M059J (cell line): ENCODE data around the gene TOM1L2. TPM values are rescaled to one million over a fixed set of nuclear protein-coding genes. Genes with fewer than 3 reads are reported as not detected.

Experiments
- DNase-seq: peaks from one replicate; pipeline ENCODE4 v3.0.0-alpha.2; 2012; ENCODE audit warnings: low read depth
- total RNA-seq: library from RNA; depleted of rRNA; stranded (reverse); fragments of >200 nt; shearing (Covaris generic); gene quantifications from 2 replicates; pipeline ENCODE4 v1.2.3, GENCODE V29; 2014

TOM1L2 gene
- total RNA-seq, 1 experiment from 2014 or later = 38.3 TPM

DNA sequence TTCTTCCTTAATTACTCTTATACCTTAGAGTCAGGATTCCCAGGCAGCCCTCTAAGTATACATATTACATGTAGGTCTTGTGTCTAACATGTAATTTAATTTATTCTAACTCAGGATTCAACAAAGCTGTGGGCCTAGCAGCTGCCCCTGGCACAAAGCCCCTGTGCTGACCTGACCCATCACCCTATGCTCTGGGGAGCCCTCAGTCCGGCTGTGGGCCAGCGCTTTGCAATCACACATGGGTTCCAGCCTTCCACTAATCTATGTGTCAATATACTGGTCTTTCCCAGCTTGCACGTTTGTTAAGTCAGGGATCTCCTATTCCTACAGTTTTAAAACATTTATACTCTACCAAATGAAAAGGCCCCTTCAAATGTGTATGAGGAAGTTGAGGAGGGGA, 72.7 kb downstream of the TOM1L2 start:
- DNase-seq = no peak

DNA sequence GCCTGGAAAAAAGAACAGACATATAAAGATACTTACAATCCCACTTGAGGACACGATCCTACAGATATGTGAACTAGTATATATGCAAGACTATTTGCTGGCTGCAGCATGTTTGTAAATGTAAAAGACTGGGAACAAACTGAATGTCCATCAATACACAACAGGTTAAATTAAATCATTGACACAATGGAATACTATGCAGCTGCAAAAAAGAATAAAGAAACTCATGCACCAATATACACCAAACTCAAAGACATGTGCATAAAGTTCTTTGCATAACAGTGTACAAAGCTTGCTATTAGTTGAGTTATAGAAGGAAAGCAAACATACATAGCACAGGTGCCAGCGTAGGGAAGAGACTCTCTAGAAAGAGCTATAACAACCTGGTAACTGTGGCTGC, 73.5 kb downstream of the TOM1L2 start:
- no peak for DNase-seq

DNA sequence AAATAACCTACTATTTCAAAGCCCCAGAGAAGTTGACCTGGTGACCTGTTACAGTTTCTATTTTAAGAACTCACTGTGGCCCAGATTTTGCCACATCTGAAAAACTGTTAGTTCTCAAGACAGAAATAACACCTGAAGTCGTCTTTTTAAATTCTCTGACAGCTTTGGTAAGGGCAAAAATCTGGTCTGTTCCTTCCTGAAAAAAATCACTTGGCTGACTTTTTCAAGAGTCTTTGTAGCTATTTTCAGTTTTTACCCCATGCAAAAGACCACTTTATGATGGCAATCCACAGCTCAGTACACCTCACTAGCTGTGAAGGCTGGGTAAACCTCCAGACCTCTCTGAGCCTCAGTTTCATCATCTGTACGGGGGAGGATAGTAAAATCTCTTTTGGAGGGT, 74.8 kb downstream of the TOM1L2 start:
- no peak for DNase-seq

DNA sequence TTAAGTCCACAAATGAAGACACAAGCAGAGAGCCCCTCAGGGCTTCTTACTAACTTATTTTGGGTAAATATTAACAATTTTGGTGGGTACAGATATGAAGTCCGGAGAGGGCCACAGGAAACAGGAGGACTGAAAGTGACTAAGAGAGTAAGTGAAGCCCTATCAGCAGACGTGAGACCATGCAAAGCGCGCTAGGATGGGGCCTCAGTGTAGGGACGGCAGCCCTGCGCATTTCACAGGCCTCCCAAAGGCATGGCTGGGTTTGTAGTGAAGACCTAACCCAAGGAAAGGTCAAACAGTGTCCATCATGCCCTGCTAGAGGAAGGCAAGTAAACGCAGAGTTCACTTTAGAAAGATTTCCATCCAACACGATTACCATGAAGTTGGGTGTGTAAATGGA, 75.5 kb downstream of the TOM1L2 start:
- DNase-seq = no peak

DNA sequence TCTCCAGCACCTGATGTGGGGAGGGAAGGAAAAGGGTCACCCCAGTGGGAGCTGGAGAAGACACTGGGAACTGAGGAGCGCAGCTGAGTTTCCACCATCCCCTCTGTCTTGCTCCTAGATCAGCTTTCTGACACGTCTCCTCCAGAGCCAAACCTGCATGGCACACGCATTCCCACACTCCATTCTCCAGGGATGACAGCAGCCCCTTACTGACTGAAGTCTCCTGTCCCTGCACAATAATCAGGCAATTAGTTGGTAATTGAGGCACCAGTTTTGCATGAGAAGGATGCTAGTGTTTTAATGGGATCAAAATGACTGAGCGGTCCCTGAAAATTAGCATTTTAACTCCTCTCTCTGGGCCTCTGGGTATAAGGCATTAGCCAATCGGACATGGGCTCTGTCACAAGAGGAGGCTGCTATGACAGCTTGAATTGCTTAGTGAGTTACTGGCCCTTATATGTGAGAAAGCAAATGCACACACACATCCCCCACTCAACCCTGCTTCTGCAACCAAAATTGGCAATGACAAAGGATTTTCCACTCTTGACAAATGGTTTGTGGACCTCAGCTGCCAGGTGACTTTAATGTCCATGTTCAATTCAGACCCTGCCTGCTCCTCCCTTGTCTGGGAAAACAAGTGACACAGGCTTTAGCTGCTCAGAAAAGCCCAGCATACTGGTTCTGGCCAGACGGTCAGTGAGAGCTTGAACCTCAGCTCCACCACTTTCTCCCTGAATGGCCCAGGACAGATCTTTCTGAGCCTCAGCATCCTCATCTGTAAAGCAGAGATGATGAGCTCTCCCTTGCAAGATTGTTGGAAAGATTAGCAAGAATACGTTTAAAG, 78.2 kb downstream of the TOM1L2 start:
- no peak for DNase-seq

DNA sequence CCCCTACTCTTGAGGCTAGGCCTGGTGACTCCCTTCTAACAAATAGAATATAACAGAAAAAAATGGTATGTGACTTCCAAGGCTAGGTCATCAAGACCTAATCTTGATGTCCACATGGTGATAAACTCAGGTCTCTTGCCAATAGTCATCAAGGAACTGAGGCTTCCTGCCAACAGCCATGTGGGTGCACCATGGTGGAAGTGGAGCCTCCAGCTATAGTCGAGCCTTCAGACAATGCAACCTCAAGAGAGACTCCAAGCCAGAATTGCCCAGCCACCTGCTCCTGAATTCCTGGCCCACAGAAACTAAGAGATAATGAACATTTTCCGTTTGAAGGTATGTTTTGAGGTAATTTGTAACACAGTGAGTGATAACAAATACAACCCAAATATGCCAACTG, 79.5 kb downstream of the TOM1L2 start:
- no peak for DNase-seq

DNA sequence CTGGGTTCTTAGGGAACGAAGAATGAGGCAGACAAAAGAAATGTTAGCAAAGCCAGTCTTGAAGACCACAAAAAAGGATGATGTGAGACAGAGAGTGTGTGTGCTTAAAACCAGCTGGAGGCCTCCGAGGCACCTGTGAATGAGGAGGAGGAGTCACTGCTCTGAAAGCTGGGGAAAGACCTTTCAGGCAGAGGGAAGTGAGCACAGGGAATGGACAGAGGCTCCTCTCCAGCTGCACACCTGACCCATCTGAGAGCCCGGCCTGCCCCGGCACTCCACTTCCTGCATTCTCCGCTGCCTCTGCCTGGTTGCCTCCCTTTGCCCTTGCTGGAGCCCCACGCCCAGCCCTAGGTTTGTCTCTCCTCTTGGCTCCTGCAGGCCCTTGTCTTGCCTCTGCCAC, 80.2 kb downstream of the TOM1L2 start:
- no peak for DNase-seq

DNA sequence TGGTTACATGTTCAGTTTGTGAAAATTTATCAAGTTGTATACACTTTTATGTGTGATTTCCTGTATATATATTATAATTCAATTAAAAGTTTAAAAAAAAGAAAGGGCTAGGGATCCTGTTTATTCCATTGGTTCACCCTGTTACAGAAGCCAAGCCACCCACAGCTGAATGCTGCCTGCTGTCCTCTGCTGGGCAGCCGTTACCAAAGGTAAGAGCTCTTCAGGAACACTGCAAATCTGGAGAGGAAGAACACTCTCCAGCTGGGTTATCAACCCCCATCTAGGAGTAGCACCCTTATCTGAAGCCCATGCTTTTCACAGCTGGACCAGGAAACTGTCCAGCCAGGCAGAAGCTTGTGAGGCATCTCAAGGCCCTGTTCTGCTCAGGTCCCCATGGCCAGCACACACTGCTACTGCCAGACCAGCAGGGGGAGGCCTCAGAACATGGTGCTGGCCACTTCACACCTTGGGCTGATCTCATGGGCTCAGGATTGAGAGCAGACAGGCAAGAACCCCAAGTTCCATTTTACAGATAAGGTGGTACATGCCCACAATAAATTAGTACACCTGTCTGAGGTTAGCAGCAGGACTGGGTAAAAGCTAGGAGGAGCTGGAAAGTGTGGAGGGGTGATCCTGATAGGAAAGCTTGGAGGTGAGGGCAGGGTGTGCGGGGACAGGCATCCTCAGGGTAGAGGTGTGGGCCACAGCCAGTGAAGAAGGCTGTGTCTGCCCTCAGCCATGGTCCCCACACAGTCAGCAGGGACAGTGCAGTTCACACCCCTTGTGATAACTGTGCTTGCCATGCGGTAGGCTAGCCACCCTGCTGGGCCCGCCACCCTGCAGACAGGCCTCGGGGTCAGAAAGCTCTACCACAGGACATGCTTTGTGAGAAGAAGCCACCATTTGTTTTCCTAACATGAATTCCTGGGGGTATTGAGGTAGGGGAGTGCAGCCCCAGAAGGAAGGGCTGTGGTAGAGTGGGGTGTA, 81.1 kb downstream of the TOM1L2 start:
- DNase-seq = peak; percentile 65

DNA sequence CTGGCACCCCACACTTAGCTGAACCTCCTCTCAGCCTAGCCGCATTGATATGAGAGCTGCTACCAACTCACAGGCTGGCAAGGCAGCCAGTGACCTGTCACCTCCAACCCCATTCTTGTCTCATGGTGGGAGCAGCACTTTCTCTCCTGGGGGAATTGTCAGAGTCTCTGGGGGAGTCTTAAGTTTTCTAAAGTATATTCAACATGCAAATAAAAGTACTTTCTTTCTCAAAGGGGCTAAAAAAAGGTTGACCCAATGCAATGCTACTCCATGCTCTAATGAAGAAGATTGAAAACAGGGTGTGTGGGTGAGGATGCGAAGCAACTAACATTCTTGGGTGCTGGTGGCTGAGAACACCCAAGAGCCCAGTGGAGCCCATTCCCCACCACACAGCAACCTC, 82.3 kb downstream of the TOM1L2 start:
- no peak for DNase-seq

DNA sequence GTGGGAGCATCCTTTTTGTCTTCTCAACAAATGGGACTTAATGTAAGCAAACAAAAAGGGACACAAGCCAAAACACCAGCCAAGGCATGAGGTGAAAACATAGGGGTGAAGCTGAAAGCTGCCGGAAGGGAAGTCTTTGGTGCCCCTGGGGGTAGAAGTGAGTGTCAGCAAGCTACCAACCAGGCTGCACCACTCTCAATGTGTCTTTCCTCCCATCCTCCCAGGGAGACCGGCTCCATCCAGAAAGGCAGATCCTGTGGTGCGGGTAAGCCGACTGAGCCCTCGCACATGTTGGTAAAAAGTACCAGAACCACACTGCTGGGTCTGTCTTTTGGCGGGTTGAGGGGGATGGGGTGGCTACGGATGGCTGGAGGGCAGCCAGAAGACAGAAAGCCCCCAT, 83.4 kb downstream of the TOM1L2 start:
- no peak for DNase-seq

DNA sequence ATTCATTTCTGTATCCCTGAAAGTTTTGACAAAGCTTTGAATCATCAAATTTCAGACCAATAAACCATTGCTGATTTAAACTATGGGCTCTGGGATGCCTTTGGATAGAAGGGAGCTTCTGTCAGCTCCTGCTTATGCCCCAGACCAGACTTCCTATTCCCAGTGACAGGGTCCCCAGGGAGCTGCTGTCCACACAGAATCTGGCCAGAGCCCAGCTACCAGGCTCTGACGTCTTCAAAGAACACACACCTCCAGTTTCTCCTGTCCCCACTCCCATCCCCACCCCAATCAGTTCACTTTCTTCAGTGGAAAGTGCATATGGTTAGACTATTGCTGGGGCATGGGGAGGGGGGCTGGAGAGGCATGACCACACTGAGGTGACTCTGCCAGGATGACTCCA, 83.8 kb downstream of the TOM1L2 start:
- no peak for DNase-seq

DNA sequence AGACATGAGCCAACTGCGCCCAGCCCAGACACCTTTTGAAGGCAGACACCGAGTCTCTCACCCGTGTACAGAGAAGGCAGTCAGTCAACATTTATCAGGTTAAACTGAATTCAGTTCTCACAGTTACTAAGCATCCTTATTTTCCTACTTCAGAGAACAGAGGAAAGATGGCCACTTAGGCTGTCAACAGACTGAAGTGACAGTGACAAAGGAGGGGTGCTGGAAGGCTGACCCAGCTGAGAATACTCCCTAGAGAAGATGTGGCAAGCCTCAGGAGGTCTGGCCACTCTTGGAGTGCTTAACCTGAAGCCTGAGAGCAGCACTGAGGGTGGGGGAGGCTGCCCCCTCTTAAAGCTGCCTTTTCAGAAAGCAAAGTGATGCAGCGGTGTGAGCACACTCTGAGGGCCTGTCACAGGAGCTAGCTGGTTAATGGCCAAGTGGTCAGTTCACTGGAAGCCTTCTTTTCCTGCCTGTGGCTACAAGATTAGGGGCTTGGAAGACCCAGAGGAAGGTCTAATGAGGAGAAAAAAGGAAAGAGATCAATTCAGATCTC, 84.4 kb downstream of the TOM1L2 start:
- no peak for DNase-seq

DNA sequence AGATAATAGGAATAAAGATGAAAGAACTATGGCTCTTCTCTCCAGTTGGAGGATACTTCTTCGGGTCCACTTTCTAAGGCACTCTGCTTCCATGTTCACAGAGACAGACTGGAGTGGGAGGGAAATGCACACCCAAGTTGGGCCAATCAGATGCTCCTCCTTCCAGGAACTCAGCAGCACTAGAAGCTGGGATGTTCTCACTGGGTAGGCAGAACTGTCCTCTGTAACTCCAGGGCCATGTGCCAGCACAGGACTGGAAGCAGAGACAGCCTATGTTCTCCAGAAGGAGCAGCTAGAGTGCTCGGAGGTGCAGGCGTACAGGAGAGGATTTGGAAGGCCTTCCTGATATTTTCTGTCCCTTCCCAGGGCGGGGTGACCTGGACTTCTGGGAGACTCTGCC, 85.5 kb downstream of the TOM1L2 start:
- DNase-seq = no peak

DNA sequence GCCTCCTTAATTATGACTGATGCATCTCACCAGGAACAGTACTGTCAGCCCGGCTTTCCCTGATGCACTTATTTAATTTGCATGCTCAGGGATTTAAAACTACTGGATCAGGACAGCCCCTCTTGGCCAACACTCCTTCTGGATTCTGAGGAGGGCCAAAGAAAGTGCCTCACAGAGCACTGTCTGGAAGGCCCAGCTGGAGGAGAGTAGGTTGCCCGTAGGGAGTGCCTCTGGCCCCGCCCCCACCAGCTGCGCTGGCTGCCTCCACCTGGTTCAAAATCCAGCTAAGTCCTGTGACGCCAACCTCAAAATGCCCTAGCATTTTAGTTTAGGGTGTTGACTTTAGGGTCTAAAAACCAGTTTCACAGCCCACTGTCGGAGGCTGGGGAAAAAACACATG, 86.0 kb downstream of the TOM1L2 start:
- no peak for DNase-seq

DNA sequence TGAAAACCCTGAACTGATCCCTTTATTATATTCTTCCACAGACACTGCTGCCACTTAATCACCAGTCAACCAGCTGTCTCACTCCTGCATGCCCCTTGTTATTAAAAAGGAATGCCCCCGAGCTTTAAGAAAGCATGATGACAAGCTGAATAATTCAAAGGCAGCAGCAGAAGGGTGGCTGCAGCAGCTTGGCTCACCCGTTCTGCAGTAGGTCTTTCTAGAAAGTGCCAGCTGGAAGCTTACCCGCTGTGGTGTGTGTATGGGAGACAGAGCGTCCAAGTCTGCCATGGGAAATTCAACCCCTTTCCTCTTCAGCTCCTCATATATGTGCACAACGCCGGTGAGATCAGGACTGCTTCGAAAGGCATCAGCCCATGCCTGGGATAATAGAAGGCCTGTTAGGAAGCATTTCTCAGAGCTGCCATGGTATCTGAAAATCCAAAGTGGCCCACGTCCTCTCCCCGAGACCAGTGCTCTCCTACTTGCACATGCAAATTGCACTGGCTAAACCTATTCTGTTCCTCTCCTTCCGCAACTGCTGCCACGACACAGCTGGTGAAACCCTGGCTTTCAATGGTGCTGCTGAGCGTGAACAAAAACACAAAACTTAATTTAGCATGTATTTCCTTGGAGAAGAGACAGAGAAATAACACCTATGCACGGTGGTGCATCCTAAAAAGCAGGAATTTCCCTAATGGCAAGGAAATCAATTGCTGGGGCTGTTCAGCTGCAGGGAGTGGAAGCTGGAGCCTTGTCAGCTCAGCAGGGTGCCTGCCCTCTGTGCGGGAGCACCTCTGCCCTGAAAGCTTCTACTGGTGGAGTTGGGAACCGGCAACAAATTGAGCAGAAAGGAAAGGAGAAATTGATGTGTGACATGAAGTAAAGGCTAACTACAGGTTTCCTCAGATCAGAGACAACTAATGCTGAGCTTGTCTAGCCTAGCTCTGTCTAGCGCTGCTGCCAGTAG, 87.5 kb downstream of the TOM1L2 start:
- DNase-seq = no peak

DNA sequence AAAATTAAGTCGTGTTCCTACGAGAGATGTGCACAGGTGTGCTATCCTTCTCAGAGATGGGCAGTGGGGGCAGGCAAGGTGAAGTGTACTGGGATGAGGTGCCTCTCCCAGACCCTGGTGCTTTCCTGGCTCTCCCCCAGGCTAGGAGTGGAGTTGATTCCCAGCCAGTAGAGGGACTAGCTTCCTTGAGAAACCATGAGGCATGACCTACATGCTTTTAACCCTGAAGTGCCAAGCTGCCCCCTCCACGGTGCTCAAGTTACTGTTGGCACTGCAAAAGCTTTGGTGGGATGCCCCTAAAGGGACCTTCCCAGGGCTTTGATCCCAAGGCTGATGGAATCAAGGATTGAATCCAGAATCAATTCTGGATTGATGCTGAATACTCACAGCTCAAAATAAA, 88.4 kb downstream of the TOM1L2 start:
- DNase-seq = no peak

DNA sequence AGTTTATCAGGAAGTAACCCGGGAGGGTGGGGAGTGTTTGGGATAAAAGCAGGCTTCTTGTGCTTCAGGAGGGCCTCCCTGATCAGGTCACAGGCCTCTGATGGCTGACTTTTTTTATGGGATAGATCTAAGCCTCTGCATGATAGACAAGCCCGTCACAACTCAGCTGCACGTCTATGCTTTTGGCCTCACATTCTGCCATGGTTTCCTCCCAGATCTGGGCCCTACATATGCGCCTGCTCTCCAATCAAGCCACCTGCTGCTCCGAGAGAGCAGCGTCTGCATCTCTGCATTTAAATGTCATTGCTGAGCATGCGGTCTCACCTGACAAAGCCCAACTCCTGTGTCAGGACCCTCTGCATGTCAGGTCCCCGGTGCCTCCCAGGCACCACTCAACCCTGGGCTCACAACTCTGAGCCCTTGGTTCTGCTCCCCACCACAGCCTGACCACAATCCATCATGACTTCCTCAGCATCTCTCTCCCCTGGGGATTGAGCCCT, 90.1 kb downstream of the TOM1L2 start:
- DNase-seq = no peak

DNA sequence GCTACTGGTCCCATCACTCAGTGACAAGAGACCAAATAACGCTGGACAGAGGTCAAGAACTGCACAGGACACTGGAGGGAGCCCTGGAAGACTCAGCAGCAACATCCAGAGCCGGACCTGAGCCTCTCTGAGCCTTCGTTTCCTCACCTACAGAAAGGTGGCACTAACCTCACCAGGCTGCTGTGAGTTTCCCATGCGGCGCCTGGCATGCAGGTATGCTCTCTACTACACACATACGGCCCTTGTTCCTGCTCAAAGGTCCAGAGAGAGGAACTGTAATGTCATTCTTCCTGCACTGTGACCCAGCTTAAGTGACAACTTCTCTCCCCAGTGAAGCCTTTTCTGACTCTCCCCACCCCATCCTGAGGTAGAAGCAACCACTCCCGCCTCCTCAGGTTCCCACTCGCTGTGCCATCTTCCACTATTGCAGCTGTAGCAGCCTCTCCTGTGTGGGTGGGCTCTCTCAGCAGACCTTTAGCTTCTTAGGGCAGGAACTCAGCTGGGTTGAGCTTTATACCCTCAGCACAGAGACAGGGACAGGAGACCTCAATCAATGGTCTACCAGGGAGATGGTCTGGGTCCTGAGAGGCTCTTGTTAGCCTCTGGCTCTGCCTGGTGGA, 91.5 kb downstream of the TOM1L2 start:
- DNase-seq = no peak

DNA sequence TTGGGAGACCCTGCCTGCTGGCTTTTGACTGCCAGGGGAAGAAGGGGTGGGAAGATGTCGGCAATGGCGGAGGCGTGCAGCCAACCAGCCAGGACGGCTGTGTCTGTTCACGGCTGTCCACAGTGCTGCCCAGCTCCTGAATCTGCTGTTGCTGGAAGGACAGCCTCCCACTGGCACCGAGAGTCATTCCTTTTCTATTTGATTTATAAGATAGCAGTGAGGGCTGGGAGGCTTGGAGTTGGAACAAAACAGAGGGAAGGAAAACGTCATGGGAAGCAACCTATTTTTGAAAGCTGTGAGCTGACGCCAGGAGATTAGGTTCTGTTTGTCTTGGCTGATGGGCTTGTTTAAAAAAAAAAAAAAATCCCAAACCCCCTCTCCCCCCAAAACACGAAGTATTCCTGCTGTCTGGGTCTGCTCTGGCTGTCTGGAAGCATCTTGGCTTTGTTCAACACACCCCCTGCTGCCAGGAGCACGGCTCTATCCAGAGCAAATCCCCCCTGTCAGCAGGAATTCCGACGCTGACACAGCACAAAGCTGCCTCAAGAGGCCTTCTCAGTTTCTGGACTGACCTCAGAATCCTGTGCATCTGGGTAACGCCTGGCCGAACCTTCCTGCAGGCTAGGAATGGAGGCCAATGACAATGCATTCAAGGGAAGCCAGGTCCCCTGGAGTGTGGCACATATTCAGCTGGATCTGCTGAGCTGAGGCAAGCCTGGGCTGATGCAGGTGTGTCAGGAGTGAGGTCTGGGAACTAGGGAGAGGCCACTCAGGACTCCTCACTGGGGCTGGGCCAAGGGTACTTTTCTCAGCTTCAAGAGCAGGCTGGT, 94.5 kb downstream of the TOM1L2 start:
- DNase-seq = no peak
